ENCODE measurements around the gene SYAP1. TPM values are rescaled to one million over a fixed set of nuclear protein-coding genes. Genes with fewer than 3 reads are reported as not detected.
"Not testable (repeated sequence)": the region's sequence is repeated elsewhere in the genome, so short reads cannot be mapped to it uniquely, and the experiment has no call there.

SYAP1 gene, protein sequence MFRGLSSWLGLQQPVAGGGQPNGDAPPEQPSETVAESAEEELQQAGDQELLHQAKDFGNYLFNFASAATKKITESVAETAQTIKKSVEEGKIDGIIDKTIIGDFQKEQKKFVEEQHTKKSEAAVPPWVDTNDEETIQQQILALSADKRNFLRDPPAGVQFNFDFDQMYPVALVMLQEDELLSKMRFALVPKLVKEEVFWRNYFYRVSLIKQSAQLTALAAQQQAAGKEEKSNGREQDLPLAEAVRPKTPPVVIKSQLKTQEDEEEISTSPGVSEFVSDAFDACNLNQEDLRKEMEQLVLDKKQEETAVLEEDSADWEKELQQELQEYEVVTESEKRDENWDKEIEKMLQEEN
- total RNA-seq (2014; rRNA removed; shearing (Covaris generic)) = 17.3 and 25.2 TPM in 2 replicates

DNA sequence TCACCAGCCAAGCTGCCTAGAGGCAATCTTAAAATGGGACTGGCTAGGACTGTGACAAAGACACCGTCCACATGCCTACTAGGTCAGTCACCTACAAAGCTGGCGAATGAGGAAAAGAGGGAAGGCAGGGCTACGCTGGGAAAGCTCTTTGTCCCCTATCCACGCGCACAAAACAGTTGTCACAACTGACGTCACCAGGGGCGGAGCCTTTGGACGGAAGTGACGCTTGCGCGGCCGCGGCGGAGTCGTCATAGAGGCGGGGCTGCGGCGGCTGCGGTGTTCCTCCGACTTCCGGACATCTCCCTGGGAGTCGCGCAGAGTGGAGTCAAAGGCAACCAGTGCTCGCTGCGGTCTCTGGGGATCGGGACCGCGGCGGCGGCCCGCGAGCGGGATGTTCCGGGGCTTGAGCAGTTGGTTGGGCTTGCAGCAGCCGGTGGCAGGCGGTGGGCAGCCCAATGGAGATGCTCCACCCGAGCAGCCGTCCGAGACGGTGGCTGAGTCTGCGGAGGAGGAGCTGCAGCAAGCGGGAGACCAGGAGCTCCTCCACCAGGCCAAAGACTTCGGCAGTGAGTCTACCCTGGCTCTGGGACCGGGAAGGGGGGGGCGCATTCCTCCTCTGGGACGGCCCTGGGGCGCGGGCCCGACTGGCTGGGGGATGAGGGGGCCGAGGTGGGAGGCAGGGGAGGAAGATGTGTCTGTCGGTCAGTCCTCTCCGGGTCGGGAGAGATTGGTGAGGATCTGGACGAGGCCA, at the start of gene SYAP1:
TSS of gene SYAP1 (plus strand) at position 279 of the 751 bp plus-strand sequence. CDS start at position 392, 113 bp downstream.
- peak; percentile 95 for DNase-seq (ENCODE audit: low read depth)

DNA sequence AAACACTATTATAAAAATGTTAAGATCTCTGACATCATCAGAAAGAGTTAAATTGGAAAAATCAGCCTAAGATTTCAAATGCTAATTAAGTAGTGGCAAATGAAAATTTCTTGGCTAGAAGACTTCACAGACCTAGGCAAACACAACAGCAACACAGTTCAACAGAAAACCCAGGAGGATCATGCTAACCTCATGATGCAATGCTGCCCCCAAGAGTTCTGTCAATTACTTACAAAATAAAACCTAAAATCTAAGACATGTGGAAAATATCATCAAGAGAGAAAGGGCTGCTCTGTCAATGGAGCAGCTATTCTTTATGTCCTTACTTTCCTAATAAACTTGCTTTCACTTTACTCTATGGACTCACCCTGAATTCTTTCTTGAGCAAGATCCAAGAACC, 48.4 kb upstream of the SYAP1 start:
- peak; percentile 25 for DNase-seq (ENCODE audit: low read depth)

DNA sequence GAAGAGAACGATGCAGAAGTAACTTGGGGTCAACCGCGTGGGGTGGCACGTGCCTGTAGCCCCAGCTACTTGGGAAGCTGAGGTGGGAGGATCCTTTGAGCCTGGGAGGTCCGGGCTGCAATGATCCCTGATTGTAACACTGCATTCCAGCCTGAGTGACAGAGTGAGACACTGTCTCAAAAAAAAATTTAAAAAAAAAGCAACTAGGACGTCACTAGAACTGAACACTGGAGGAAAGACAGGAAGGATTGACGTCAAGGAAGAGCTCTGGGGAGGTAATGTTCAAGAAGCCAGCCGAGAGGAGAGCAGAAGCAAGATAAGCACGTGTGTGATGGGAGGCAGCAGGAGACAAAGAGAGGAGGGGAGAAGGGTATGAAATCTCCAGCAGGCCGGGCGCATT, 40.7 kb upstream of the SYAP1 start:
- no peak for DNase-seq (ENCODE audit: low read depth)

DNA sequence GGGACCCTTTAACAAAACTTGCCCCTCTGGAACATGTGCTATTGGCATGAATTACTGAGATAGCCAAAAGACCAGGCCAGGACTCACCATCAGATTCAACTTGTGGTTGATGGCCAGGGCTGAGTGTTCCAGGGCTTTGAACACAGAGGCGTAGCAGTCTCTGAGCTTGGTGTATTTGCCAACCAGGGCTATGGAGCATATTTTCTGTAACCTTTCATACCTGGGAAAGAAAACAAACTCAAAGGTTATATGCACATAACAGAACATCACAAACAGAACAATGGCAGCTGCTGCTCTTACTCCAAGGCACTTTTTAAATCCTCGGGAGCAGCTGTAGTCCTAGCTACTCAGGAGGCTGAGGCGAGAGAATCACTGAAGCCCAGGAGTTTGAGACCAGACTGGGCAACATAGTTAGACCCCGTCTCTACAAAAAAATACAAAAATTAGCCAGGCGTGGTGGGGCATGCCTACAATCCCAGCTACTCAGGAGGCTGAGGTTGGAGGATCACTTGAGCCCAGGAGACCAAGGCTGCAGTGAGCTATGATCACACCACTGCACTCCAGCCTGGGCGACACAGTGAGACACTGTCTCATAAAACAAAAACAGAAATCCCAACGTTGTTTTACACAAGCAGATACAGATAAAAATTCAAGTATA, 36.3 kb upstream of the SYAP1 start:
- DNase-seq (ENCODE audit: low read depth) = no peak

DNA sequence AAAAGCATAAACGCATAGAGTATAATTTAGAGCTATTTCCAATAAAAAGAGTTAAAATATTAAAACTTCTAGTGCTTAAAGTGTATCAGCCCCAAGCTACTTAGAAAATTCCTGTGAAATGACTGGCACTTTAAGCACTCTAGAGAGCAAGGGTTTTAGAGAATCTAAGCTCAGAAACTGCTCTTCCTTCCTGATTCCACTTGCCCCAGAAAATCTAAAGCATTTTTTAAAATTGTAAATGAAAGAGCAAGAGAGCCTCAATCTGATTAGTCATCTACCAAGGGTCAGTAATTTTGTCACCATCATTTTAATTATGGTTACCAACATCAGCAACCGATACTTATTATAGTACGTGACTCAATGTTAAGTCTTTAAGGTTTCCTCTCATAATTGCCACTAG, 31.9 kb upstream of the SYAP1 start:
- no peak for DNase-seq (ENCODE audit: low read depth)

DNA sequence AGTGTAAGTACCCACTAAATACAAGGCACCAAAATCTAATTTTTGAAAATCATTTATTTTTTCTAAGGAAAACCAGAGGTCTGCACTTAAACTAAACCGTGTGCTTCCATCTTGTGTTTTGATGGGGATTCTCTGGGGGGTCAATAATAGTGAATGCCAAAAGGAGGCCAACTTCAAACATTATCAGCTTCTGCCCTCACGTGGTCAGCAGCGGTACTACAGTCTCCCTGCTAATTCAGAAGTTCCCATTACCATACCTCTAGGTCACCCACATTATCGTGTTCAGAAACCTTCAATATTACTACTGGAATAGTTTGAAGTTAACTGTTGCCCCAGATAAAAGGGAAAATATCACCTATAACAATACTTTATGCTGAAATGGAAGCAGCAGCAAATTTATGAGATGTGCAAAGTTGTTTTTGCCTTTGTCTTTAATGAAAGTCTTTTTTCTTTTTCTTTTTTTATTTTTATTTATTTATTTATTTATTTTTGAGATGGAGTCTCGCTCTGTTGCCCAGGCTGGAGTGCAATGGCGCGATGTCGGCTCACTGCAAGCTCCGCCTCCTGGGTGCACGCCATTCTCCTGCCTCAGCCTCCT, 24.2 kb upstream of the SYAP1 start:
- DNase-seq (ENCODE audit: low read depth) = peak; percentile 37

DNA sequence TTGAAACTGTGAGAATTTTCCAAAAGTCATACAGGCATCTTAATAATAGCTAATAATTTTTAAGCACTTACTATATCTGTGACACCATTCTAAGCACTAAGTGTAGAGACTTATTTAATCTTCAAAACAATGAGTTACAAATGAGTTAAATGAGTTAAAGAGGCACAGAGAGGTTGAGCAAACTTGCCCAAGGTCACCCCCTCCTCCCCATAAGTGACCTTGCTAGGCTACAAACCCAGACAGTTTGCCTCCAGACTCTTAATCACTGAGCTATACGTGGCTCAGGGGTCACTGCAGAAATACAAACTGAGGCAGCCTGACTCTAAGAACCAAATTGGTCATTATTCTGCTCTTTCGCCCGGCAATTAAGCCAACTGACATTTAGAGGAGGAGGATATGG, 22.5 kb upstream of the SYAP1 start:
- DNase-seq (ENCODE audit: low read depth) = no peak

DNA sequence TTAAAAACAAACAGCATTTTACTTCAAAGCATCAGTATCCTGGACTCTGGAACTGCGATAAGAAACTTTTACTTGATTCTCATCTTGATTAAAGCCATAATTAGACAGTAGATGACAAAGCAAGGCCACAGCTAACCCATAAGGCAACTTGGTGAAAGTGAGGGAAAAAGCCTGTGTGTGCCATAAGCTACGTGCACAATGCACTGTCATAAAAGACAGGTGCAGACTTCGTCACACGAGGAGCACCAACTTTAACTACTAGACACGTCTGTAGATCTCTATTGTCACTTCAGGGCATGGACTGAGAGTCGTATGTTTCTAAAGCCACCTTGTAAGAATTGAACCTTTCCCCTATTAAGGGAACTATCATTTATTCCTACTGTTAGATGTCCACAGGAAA, 20.0 kb upstream of the SYAP1 start:
- DNase-seq (ENCODE audit: low read depth) = no peak

DNA sequence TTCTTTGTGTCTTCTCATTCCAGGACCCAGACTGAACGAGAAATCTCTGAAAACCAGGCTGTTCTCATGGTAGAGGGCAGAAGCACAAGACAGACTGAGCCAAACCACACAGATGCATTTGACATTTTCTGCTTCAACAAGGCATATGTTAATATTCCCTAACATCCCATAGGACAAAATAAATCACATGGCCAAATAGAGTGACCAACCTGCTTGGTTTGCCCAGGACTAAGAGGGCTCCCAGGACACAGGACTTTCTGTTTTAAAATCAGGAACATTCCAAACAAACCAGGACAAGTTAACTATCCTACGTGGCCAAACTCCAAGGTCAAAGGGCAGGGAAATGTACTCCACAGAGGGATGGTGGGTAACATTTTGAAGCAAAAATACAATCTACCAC, 18.7 kb upstream of the SYAP1 start:
- DNase-seq (ENCODE audit: low read depth) = no peak

DNA sequence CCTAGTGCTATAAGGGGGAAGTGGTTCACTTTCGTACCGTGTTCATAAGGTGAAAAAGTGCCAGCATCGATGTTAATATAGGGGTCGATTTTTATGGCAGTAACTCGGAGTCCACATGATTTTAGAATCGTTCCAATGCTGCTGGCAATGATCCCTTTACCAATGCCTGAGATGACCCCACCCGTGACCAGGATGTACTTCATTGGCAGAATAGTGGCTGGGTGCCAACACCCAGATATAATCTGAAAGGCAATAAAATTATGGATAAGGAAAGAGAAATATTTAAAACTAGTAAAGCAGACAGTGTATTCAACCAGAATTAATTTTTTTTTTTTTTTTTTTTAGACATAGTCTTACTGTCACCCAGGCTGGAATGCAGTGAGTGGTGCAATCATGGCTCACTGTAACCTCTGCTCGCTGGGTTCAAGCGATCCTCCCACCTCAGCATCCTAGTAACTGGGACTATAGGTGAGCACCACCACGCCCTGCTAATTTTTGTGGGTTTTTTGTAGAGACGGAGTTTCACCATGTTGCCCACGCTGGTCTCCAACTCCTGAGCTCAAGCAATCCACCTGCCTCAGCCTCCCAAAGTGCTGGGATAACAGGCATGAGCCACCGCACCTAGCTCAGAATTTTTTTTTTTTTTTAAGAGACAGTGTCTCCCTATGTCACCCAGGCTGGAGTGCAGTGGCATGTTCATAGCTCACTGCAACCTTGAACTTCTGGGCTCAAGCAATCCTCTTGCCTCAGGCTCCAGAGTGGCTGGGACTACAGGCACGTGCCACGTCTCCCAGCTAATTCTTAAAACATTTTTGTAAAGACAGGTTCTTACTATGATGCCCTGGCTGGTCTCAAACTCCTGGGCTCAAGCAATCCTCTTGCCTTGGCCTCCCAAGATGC, 16.5 kb upstream of the SYAP1 start:
- DNase-seq (ENCODE audit: low read depth) = no peak

DNA sequence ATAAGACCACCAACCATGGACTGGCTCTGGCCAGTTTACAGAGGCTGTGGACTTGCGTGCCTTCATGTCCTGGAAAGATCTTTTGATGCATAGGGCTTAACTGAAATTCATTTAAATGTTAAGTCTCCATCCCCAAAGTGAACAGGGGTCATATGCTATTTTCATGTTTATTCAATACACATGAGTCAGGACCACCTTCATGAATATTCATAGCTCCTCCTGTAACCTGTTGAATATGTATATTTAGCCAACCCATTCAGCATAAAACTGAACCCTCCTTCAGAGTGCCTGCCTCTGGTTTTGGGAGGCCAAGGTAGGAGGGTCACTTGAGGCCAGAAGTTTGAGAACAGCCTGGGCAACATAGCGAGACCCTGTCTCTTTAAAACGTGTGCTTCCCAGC, 14.0 kb upstream of the SYAP1 start:
- no peak for DNase-seq (ENCODE audit: low read depth)

DNA sequence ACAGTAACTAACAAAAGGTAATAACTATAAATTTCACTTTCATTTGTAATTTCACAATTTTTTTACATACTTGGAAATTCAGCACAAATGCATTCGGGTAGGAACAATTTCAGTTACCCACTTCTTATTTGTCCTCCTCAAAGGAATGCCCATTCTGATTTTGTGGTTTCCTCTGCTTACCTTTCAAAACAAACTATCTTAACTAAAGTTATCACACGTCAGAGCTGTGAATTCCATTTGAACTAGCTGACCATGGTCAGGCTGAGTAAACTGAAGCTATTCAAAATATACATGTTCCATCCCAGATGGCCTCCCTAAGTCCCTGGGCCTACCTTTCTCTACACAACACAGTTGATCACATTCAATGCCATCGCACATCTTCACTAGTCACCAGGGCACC, 11.4 kb upstream of the SYAP1 start:
- DNase-seq (ENCODE audit: low read depth) = no peak

DNA sequence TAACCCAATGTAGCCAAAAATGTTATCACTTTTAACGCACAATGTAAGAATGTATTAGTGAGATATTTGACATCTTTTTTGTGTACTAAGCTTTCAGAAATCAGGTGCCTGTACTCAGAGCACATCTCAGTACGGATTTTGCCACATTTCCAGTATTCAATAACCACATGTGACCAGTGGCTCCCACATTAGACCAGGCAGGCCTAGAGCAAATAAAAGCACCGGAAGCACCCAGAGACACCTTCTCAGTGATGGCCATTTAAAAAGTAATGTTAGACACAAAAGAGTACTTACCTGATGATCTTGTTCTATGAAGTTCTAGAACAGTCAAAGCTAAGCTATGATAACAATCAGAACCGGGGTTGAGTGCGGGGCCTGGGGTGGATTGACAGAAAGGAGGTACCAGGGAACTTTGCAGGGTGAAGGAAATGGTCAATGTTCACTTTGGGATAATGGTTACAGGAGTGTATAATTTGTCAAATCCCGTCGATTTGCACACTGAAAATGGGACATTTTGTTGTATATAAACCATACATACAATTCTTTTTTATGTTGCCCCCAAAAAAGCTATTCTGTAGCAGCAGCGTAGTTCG, 8.1 kb upstream of the SYAP1 start:
- no peak for DNase-seq (ENCODE audit: low read depth)

DNA sequence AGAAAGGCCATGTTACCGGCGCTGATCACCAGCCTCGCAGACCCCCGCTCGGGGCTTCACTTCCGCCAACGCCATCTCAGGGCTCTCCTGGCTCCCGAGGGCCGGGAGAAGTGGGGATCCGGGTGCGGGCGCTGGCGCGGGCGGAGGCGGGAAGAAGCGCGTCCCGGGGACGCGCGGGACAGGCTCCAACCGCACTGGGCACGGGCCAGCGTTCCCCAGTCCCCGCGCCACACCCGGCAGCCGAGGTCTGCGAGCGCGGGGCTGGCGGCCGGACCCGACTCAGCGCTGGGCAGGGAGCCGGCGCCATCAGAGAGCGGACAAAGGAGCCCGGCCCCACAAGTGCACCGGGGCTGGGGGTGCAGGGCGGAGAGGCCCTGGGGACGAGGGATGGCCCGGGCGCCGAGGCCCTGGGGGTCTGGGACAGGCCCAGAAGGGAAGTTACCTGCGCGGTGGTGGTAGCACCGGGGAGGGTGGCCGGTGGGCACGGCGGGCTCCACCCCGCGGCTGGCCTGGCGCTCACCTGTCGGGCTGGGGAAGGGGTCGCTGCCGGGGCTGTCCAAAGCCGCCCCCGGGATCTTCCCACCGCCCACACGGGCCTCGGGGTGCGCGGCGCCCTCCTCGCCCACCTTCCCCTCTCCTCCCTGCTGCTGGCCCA, 7.4 kb upstream of the SYAP1 start:
- peak; percentile 5 for DNase-seq (ENCODE audit: low read depth)

DNA sequence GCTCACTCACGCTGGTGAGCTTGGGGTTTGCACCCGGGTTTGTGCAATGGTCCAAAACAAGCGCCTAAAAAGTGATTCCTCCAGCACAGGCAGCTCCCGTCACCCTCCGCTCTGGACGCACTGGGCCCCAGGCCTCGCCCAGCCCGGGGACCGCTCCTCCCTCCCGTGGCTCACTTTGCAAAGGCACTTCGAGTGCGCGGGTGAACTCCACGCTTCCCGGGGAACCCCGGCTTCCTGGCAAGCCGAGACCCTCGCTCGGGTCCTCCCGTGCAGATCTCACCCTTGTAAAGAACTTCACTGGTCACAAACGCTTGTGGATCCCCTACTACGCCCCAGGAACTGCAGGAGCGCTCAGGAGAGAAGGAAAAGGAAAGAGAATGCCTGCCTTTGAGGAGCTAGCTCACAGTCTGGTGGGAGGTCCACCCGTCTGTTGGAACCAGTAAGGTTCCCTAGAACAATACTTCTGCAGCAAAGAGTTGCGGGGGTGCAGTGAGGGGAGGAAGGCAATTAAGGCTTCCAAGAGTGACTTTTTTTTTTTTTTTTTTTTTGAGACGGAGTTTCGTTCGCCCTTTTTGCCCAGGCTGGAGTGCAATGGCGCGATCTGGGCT, 6.8 kb upstream of the SYAP1 start, which contains the start of gene CTPS2:
TSS of gene CTPS2 (minus strand) at position 122 of the 608 bp plus-strand sequence. CDS start 9,767 bp downstream, outside the sequence.
- peak; percentile 59 for DNase-seq (ENCODE audit: low read depth)

DNA sequence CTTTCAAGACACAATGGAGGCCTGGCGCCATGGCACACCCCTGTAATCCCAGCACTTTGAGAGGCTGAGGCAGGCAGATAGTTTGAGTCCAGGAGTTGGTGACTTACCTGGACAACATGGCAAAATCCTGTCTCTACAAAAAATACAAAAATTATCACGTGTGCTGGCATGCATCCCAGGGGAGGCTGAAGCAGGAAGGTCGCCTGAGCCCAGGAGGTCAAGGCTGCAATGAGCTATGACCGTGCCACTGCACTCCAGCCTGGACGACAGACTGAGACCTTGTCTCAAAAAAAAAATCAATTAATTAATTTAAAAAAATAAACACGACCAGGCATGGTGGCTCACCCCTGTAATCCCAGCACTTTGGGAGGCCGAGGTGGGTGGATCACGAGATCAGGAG, 4.9 kb upstream of the SYAP1 start:
- DNase-seq (ENCODE audit: low read depth) = no peak

DNA sequence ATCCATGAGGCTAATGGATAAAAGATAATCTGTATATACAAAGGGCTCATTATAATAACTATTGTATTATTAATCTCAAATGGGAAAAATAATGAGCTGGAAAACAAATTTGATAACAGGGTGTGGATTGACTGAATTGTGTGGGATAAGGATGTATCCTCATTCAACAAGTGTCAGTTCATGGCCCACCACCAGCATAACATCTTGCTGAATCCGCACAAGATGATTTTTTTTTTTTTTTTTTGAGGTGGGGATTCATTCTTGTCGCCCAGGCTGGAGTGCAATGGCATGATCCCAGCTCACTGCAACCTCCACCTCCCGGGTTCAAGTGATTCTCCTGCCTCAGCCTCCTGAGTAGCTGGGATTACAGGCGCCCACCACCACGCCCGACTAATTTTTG, 3.8 kb upstream of the SYAP1 start:
- not testable (repeated sequence) for DNase-seq (ENCODE audit: low read depth)

DNA sequence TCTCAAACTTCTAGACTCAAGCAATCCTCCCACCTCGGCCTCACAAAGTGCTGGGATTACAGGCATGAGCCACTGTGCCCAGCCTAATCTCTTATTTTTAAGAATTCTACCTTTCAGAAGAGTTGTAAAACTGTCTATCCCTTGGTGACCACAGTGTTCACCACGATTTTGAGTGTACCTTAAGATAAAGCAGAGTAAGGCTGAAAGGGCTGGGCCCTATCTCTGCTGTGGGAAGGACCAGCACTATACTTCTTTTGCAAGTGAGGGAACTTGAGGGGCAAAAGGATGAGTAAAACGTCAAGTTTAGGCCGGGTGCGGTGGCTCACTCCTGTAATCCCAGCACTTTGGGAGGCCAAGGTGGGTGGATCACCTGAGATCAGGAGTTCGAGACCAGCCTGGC, 3.0 kb upstream of the SYAP1 start:
- not testable (repeated sequence) for DNase-seq (ENCODE audit: low read depth)

DNA sequence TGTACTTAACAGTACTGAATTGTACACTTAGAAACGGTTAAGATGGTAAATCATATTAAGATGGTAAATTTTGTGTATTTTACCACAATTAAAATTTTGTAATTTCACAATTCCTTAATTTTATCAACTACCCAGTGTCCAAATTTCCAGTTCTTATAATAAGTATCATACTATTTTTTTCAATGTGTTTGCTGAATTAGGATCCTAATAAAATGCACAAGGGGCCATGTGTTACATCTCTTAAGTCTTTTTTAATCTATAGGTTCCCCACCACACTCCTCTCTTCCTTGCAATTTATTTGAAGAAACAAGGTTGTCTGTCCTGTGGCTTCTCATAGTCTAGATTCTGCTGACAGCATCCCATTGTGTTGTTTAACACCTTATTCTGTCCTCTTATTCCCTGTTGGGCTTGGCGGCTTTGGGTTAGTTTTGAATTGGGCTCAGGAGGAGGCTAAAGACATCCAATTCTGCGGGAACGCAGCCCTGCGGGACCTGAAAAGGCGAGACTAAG, 533 bp upstream of the SYAP1 start:
- no peak for DNase-seq (ENCODE audit: low read depth)

DNA sequence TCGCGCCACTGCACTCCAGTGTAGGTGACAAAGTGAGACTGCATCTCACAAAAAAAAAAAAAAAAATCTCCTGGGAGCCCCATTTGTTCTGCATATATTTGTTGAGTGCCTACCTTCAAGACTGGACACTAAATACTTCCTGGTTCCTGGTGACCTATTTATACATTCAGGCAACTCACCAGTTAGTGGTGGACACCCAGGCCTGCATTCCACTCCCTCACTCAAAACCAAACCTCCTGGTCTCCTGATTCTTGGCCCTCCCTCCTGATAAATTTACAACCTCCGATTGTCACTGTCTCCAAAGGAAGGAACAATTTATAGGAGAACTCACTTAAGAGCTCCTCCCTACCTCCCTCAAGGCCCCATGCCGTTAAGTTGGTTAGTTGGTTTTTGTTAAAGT, 3.1 kb downstream of the SYAP1 start:
- DNase-seq (ENCODE audit: low read depth) = no peak

All from Daoy (cell line).